H1 (cell line): ENCODE measurements around the gene FASTK. TPM values are rescaled to one million over a fixed set of nuclear protein-coding genes. Genes with fewer than 3 reads are reported as not detected.

Experiments
- CTCF ChIA-PET: fragments of 300-600 bp; sonication (Branson Sonifier 250); formaldehyde crosslinking; loops from one replicate; lab custom pipeline; 2021; ENCODE audit not compliant: partially characterized antibody; lab: Charles Lee
- POLR2A ChIA-PET: fragments of 300-600 bp; sonication (Branson Sonifier 250); formaldehyde crosslinking; loops from one replicate; lab custom pipeline; 2021; ENCODE audit warnings: inconsistent platforms; ENCODE audit not compliant: partially characterized antibody; lab: Charles Lee
- DNase-seq, 2 experiments: peaks; one replicate each; pipeline versions ENCODE4 v3.0.0 to v3.0.0-alpha.2; 2010 to 2022; ENCODE audit warnings: low spot score in 2 of 2, low read depth in 1 of 2, mixed read lengths in 1 of 2
- FAIRE-seq: peaks from 2 replicates; lab custom pipeline; 2011; peaks lifted over from hg19 to GRCh38; lab: Jason Lieb, UNC
- H2AFZ ChIP-seq: 2 replicates; pipeline ENCODE4 v1.8.1; 2012; ENCODE audit warnings: low read length, inconsistent platforms
- H2AK5ac ChIP-seq: 2 replicates; pipeline ENCODE4 v1.6.1; 2013; ENCODE audit warnings: low read depth, low read length
- H2BK120ac ChIP-seq: replicated peaks from 2 replicates; pipeline ENCODE3; 2013; ENCODE audit warnings: low read depth, low read length, inconsistent platforms
- H2BK12ac ChIP-seq: 2 replicates; pipeline ENCODE4 v1.6.1; 2013; ENCODE audit warnings: low read depth, low read length
- H2BK15ac ChIP-seq: 2 replicates; pipeline ENCODE4 v1.6.1; 2013; ENCODE audit warnings: low read length
- H2BK20ac ChIP-seq: 2 replicates; pipeline ENCODE4 v1.6.1; 2013; ENCODE audit warnings: low read length
- H2BK5ac ChIP-seq: 2 replicates; pipeline ENCODE4 v1.6.1; 2013; ENCODE audit warnings: low read depth, low read length
- H3K14ac ChIP-seq: 2 replicates; pipeline ENCODE4 v1.6.1; 2013; ENCODE audit warnings: inconsistent platforms; ENCODE audit not compliant: insufficient read length
- H3K18ac ChIP-seq: 2 replicates; pipeline ENCODE4 v1.6.1; 2013; ENCODE audit warnings: low read length; ENCODE audit errors: extremely low read depth
- H3K23ac ChIP-seq: 2 replicates; pipeline ENCODE4 v1.6.1; 2013; ENCODE audit warnings: inconsistent platforms; ENCODE audit not compliant: insufficient read length
- H3K23me2 ChIP-seq: 2 replicates; pipeline ENCODE4 v1.6.1; 2013; ENCODE audit warnings: low read depth, low read length
- H3K27ac ChIP-seq: 2 replicates; pipeline ENCODE4 v1.6.1; 2011; ENCODE audit warnings: low read depth, low read length, inconsistent platforms
- H3K27me3 ChIP-seq, 4 experiments: replicated peaks in 1 of 4; 1 replicate in 1 of 4; 2 replicates in 3 of 4; pipeline versions ENCODE4 v1.6.1 to v1.8.1; 2011 to 2013; ENCODE audit warnings: low read length in 3 of 4, mild to moderate bottlenecking in 3 of 4, inconsistent platforms in 2 of 4, mixed read lengths in 2 of 4, moderate library complexity in 1 of 4; ENCODE audit not compliant: control insufficient read depth in 3 of 4, insufficient read depth in 3 of 4; ENCODE audit errors: extremely low read depth in 1 of 4
- H3K36me3 ChIP-seq, 4 experiments: 2 replicates each; pipeline versions ENCODE4 v1.6.1 to v1.8.1; 2011 to 2013; ENCODE audit warnings: mild to moderate bottlenecking in 4 of 4, low read length in 3 of 4, moderate library complexity in 2 of 4, control low read depth in 1 of 4, inconsistent platforms in 1 of 4; ENCODE audit not compliant: insufficient read depth in 4 of 4, control insufficient read depth in 2 of 4
- H3K4ac ChIP-seq: replicated peaks from 2 replicates; pipeline ENCODE3; 2013; ENCODE audit warnings: low read length, low read depth, mixed read lengths, inconsistent platforms; ENCODE audit not compliant: insufficient read length
- H3K4me1 ChIP-seq, 4 experiments: replicated peaks in 1 of 4; 1 replicate in 1 of 4; 2 replicates in 3 of 4; pipeline versions ENCODE4 v1.6.1 to v1.8.1; 2011 to 2013; ENCODE audit warnings: low read length in 3 of 4, inconsistent platforms in 2 of 4, mixed read lengths in 1 of 4; ENCODE audit not compliant: insufficient read depth in 4 of 4, control insufficient read depth in 3 of 4
- H3K4me2 ChIP-seq, 2 experiments: 2 replicates each; pipeline versions ENCODE4 v1.6.1 to v1.8.1; 2011 to 2013; ENCODE audit warnings: low read depth in 2 of 2, low read length in 2 of 2, control low read depth in 1 of 2, inconsistent platforms in 1 of 2, mild to moderate bottlenecking in 1 of 2; ENCODE audit not compliant: insufficient read depth in 1 of 2
- H3K4me3 ChIP-seq, 4 experiments: fragments of 200-600, 300-600 bp in 1 of 4; sonication (generic), shearing (Covaris generic), sonication (Bioruptor Twin) in 1 of 4; 2 replicates each; pipeline versions ENCODE4 v1.5.1 to v1.8.1; 2011 to 2016; ENCODE audit warnings: low read length in 4 of 4, low read depth in 3 of 4, control low read depth in 2 of 4, inconsistent platforms in 2 of 4, mild to moderate bottlenecking in 2 of 4, mixed read lengths in 1 of 4, moderate library complexity in 1 of 4; ENCODE audit not compliant: insufficient read depth in 2 of 4; ENCODE audit errors: extremely low read depth in 1 of 4
- H3K56ac ChIP-seq: replicated peaks from 2 replicates; pipeline ENCODE3; 2013; ENCODE audit warnings: low read depth, mild to moderate bottlenecking, mixed read lengths, low read length, inconsistent platforms; ENCODE audit not compliant: insufficient read length
- H3K79me1 ChIP-seq: 2 replicates; pipeline ENCODE4 v1.6.1; 2013; ENCODE audit warnings: low read depth, low read length, control low read depth
- H3K79me2 ChIP-seq, 2 experiments: 2 replicates each; pipeline versions ENCODE4 v1.6.1 to v1.8.1; 2012 to 2013; ENCODE audit warnings: low read length in 2 of 2, mild to moderate bottlenecking in 2 of 2, inconsistent platforms in 1 of 2; ENCODE audit not compliant: insufficient read depth in 2 of 2, control insufficient read depth in 1 of 2
- H3K9ac ChIP-seq, 4 experiments: replicated peaks in 1 of 4; 1 replicate in 1 of 4; 2 replicates in 3 of 4; pipeline versions ENCODE4 v1.6.1 to v1.8.1; 2011 to 2013; ENCODE audit warnings: low read depth in 3 of 4, low read length in 3 of 4, control low read depth in 2 of 4, mild to moderate bottlenecking in 2 of 4, moderate library complexity in 2 of 4, inconsistent platforms in 1 of 4; ENCODE audit errors: extremely low read depth in 1 of 4
- H3K9me3 ChIP-seq, 2 experiments: 2 replicates each; pipeline versions ENCODE4 v1.6.1 to v1.8.1; 2012 to 2013; ENCODE audit warnings: mild to moderate bottlenecking in 2 of 2, moderate library complexity in 2 of 2, control low read depth in 1 of 2, inconsistent platforms in 1 of 2, low read depth in 1 of 2, low read length in 1 of 2, mixed read lengths in 1 of 2; ENCODE audit not compliant: insufficient read depth in 2 of 2
- H4K20me1 ChIP-seq, 2 experiments: replicated peaks in 1 of 2; 2 replicates each; pipeline versions ENCODE3 to v1.8.1; 2011 to 2013; ENCODE audit warnings: inconsistent platforms in 2 of 2, low read length in 2 of 2, mild to moderate bottlenecking in 1 of 2; ENCODE audit not compliant: insufficient read depth in 2 of 2, control insufficient read depth in 1 of 2
- H4K5ac ChIP-seq: 2 replicates; pipeline ENCODE4 v1.6.1; 2013; ENCODE audit warnings: low read length, low read depth, mixed read lengths, inconsistent platforms; ENCODE audit not compliant: insufficient read length
- H4K8ac ChIP-seq: 2 replicates; pipeline ENCODE4 v1.8.0; 2013; ENCODE audit warnings: mild to moderate bottlenecking, moderate library complexity, low read length, inconsistent platforms; ENCODE audit not compliant: insufficient read depth; ENCODE audit errors: extremely low read depth
- H4K91ac ChIP-seq: replicated peaks from 2 replicates; pipeline ENCODE3; 2013; ENCODE audit warnings: low read length, mixed read lengths, inconsistent platforms; ENCODE audit not compliant: insufficient read length
- BCL11A ChIP-seq, 2 experiments: IDR thresholded peaks; one replicate each; pipeline ENCODE4 v1.6.1; 2011; ENCODE audit warnings: low read depth in 2 of 2, low read length in 2 of 2, mild to moderate bottlenecking in 2 of 2
- CHD2 ChIP-seq: IDR thresholded peaks from 2 replicates; pipeline ENCODE4 v1.6.1; 2012; ENCODE audit warnings: low read length, improper control_type of control experiment
- CREB1 ChIP-seq: IDR thresholded peaks from 2 replicates; pipeline ENCODE4 v1.6.1; 2012; ENCODE audit warnings: inconsistent platforms
- CTBP2 ChIP-seq: IDR thresholded peaks from 2 replicates; pipeline ENCODE4 v1.7.0; 2011; ENCODE audit warnings: borderline replicate concordance, mild to moderate bottlenecking, moderate library complexity, mixed read lengths, low read length; ENCODE audit not compliant: insufficient read depth, insufficient read length
- NANOG ChIP-seq: IDR thresholded peaks from 2 replicates; pipeline ENCODE4 v1.6.1; 2011; ENCODE audit warnings: low read length, low read depth, mild to moderate bottlenecking, inconsistent platforms; ENCODE audit not compliant: insufficient read depth, poor library complexity, severe bottlenecking
- NRF1 ChIP-seq: IDR thresholded peaks from 2 replicates; pipeline ENCODE4 v1.6.1; 2011; ENCODE audit warnings: mild to moderate bottlenecking, low read depth, low read length, improper control_type of control experiment
- POLR2AphosphoS5 ChIP-seq: IDR thresholded peaks from 2 replicates; pipeline ENCODE4 v1.6.1; 2011; ENCODE audit warnings: low read depth, low read length
- RAD21 ChIP-seq, 2 experiments: IDR thresholded peaks in 1 of 2; conservative IDR thresholded peaks in 1 of 2; 2 replicates each; pipeline ENCODE4 v1.6.1; 2011; ENCODE audit warnings: low read depth in 2 of 2, low read length in 2 of 2, improper control_type of control experiment in 1 of 2, inconsistent platforms in 1 of 2, mild to moderate bottlenecking in 1 of 2, moderate library complexity in 1 of 2
- RXRA ChIP-seq: IDR thresholded peaks from 2 replicates; pipeline ENCODE4 v1.6.1; 2011; ENCODE audit warnings: low read depth, mild to moderate bottlenecking, low read length, moderate library complexity; ENCODE audit not compliant: insufficient read depth
- TBP ChIP-seq: IDR thresholded peaks from 2 replicates; pipeline ENCODE4 v1.6.1; 2011; ENCODE audit warnings: low read depth, low read length, improper control_type of control experiment
- WGBS, 2 experiments: shearing (Covaris generic) in 1 of 2; methylation state at CpG; one replicate each; pipeline versions ENCODE4 v1.1.6 to v1.1.7; 2013 to 2015; ENCODE audit warnings: low lambda C conversion rate in 2 of 2, mixed read lengths in 2 of 2, inconsistent platforms in 1 of 2, low coverage in 1 of 2, missing lambda C conversion rate in 1 of 2; ENCODE audit not compliant: insufficient replicate concordance in 2 of 2, insufficient coverage in 1 of 2, insufficient read length in 1 of 2; ENCODE audit errors: extremely low coverage in 1 of 2, missing lambda C conversion rate in 1 of 2; 5-methylcytosine and 5-hydroxymethylcytosine counted together
- polyA plus RNA-seq, 7 experiments: library from polyadenylated mRNA; depleted of rRNA in 3 of 7; stranded (reverse) in 5 of 7; unstranded in 2 of 7; fragments of >200 nt in 5 of 7; fragments of 200-250 nt in 2 of 7; gene quantifications; 1 replicate in 5 of 7; 2 replicates in 1 of 7; 4 replicates in 1 of 7; pipeline versions ENCODE4 v1.2.1 to v1.2.3, GENCODE V29; 2011 to 2013; ENCODE audit warnings: missing spikeins in 2 of 7, mixed read lengths in 2 of 7
- total RNA-seq: library from RNA; stranded (reverse); fragmentation: NEBNext Ultra II Directional; extraction: Animal tissue kit (Norgen Biotek cat#: 25700); gene quantifications from 2 replicates; pipeline ENCODE4 v1.2.1, GENCODE V29; 2021
- TF ChIP-seq, protein P1 (sequence below): IDR thresholded peaks from 2 replicates; pipeline ENCODE4 v1.6.1; 2012; ENCODE audit warnings: inconsistent platforms

The FASTK gene
- total and polyA plus RNA-seq, 2 of the 8 experiments (the other 6 are each of a cell fraction or from before 2014, with no cell fraction given): 39.4 to 84.0 TPM

- WGBS, 2 experiments: 95% methylated on average over 37 of the region's 38 CpGs; no CpG with 5 or more reads in 1 of the 2 experiments
- Histone ChIP-seq H3K4me2 (no peak overlapping the region), H3K4ac (no peak overlapping the region), H3K23me2 (peaks cover 4% of the 10 kb centered on the region), H3K27ac (no peak overlapping the region), H4K5ac (no peak overlapping the region), H3K4me1 (peaks cover 0 to 19% (median 13%) of the 10 kb centered on the region in 4 experiments; a peak in 6 of 7 replicates), H2AFZ (no peak overlapping the region), H4K91ac (no peak overlapping the region), H3K27me3 (peaks cover 0 to 15% (median 9%) of the 10 kb centered on the region in 4 experiments; a peak in 3 of 7 replicates), H3K79me1 (peaks cover 2% of the 10 kb centered on the region), H3K4me3 (no peak overlapping the region), H2AK5ac (no peak overlapping the region), H2BK120ac (no peak overlapping the region), H3K23ac (no peak overlapping the region), H2BK5ac (no peak overlapping the region), H3K9ac (no peak overlapping the region), H2BK20ac (no peak overlapping the region), H3K36me3 (peaks cover 0 to 30% (median 4%) of the 10 kb centered on the region in 4 experiments; a peak in 3 of 8 replicates), H2BK12ac (no peak overlapping the region), H4K20me1 (peaks cover 33 to 46% of the 10 kb centered on the region in 2 experiments), H4K8ac (no peak overlapping the region), H3K9me3 (no peaks in the 10 kb centered on the region), H3K56ac (no peak overlapping the region), H3K14ac (no peak overlapping the region), H3K18ac (no peak overlapping the region), H2BK15ac (no peak overlapping the region), H3K79me2 (peaks cover 0 to 6% of the 10 kb centered on the region in 2 experiments; a peak in 1 of 4 replicates)
- POLR2A ChIA-PET: no interaction called here
- no peak for DNase-seq
- no peak for FAIRE-seq
- CTCF ChIA-PET: interaction anchor here (0.7 to 22.4 kb wide), 11 partner anchors 12 to 126 kb away, joined by 3 to 448 read pairs (median 4); partner anchors contain the start of genes AGAP3 and TMUB1
- TF ChIP-seq RXRA (no peak), CTBP2 (no peak), TBP (no peak), CHD2 (no peak), NRF1 (no peak), NANOG (no peak), BCL11A (IDR thresholded peaks at IDR 0.05; ENCODE audit: low read depth in 2 of 2, low read length in 2 of 2) (no peak), POLR2AphosphoS5 (no peak), CREB1 (no peak), RAD21 (IDR thresholded peaks at IDR 0.05 in 1 of 2, conservative IDR thresholded peaks at IDR 0.05 in 1 of 2; ENCODE audit: low read depth in 2 of 2, low read length in 2 of 2) (no peak)
- TF ChIP-seq, protein P1, sequence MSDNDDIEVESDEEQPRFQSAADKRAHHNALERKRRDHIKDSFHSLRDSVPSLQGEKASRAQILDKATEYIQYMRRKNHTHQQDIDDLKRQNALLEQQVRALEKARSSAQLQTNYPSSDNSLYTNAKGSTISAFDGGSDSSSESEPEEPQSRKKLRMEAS: no peak
Observed at GRCh38 chr7:151118108-151119054, 37.8 kb upstream of the FASTK start.
